H9 (cell line): ENCODE measurements around the gene RCSD1. TPM values are rescaled to one million over a fixed set of nuclear protein-coding genes. Genes with fewer than 3 reads are reported as not detected.
A peak's percentile ranks its signal among the peaks of the same experiment; 100 is the strongest.

Experiments
- DNase-seq: peaks from one replicate; pipeline ENCODE4 v3.0.0-alpha.2; 2017
- H2AFZ ChIP-seq: one replicate; pipeline ENCODE4 v1.6.1; 2013; ENCODE audit warnings: mild to moderate bottlenecking, low read length, control low read depth, moderate library complexity
- H2AK5ac ChIP-seq: 2 replicates; pipeline ENCODE4 v1.6.1; 2013; ENCODE audit warnings: low read length, control low read depth, mixed read lengths; ENCODE audit not compliant: insufficient read length
- H2BK120ac ChIP-seq: one replicate; pipeline ENCODE4 v1.6.1; 2013; ENCODE audit warnings: low read depth, mild to moderate bottlenecking, low read length, control low read depth, inconsistent platforms; ENCODE audit not compliant: poor library complexity, severe bottlenecking
- H2BK12ac ChIP-seq: 2 replicates; pipeline ENCODE4 v1.6.1; 2013; ENCODE audit warnings: low read length, control low read depth, mixed read lengths, low read depth; ENCODE audit not compliant: insufficient read length
- H2BK15ac ChIP-seq: 2 replicates; pipeline ENCODE4 v1.6.1; 2013; ENCODE audit warnings: low read depth, low read length, control low read depth
- H2BK20ac ChIP-seq: one replicate; pipeline ENCODE4 v1.6.1; 2013; ENCODE audit warnings: low read depth, mild to moderate bottlenecking, low read length, control low read depth, inconsistent platforms; ENCODE audit not compliant: poor library complexity, severe bottlenecking
- H2BK5ac ChIP-seq: 2 replicates; pipeline ENCODE4 v1.6.1; 2013; ENCODE audit warnings: low read length, control low read depth, mixed read lengths; ENCODE audit not compliant: insufficient read length
- H3K14ac ChIP-seq: 2 replicates; pipeline ENCODE4 v1.6.1; 2013; ENCODE audit warnings: low read length, control low read depth; ENCODE audit not compliant: insufficient read depth
- H3K18ac ChIP-seq: 2 replicates; pipeline ENCODE4 v1.6.1; 2013; ENCODE audit warnings: low read depth, mild to moderate bottlenecking, mixed read lengths, low read length, control low read depth; ENCODE audit not compliant: insufficient read length
- H3K23ac ChIP-seq: 2 replicates; pipeline ENCODE4 v1.6.1; 2013; ENCODE audit warnings: low read length, control low read depth, mixed read lengths, low read depth; ENCODE audit not compliant: insufficient read length
- H3K23me2 ChIP-seq: 2 replicates; pipeline ENCODE4 v1.6.1; 2013; ENCODE audit warnings: low read depth, mild to moderate bottlenecking, mixed read lengths, low read length, control low read depth; ENCODE audit not compliant: insufficient read length, poor library complexity, severe bottlenecking
- H3K27ac ChIP-seq: 2 replicates; pipeline ENCODE4 v1.5.1; 2013; ENCODE audit warnings: low read length, control low read depth, mixed read lengths, low read depth; ENCODE audit not compliant: insufficient read length
- H3K27me3 ChIP-seq: 2 replicates; pipeline ENCODE4 v1.6.1; 2013; ENCODE audit warnings: low read length, control low read depth, inconsistent platforms; ENCODE audit not compliant: insufficient read depth
- H3K4ac ChIP-seq: 2 replicates; pipeline ENCODE4 v1.6.1; 2013; ENCODE audit warnings: low read depth, mild to moderate bottlenecking, control low read depth, inconsistent platforms, low read length, moderate library complexity
- H3K4me1 ChIP-seq: 2 replicates; pipeline ENCODE4 v1.6.1; 2013; ENCODE audit warnings: low read length, control low read depth, inconsistent platforms; ENCODE audit not compliant: insufficient read depth
- H3K4me2 ChIP-seq: 2 replicates; pipeline ENCODE4 v1.6.1; 2013; ENCODE audit warnings: low read length, control low read depth, mixed read lengths; ENCODE audit not compliant: insufficient read length, insufficient read depth
- H3K56ac ChIP-seq: 2 replicates; pipeline ENCODE4 v1.6.1; 2013; ENCODE audit warnings: low read depth, mild to moderate bottlenecking, mixed read lengths, low read length, control low read depth; ENCODE audit not compliant: insufficient read length
- H3K79me1 ChIP-seq: 2 replicates; pipeline ENCODE4 v1.6.1; 2013; ENCODE audit warnings: low read depth, mild to moderate bottlenecking, moderate library complexity, low read length, control low read depth, inconsistent platforms; ENCODE audit not compliant: insufficient read depth, poor library complexity, severe bottlenecking
- H3K79me2 ChIP-seq: 2 replicates; pipeline ENCODE4 v1.6.1; 2013; ENCODE audit warnings: low read length, control low read depth, inconsistent platforms; ENCODE audit not compliant: insufficient read depth
- H3K9ac ChIP-seq: 2 replicates; pipeline ENCODE4 v1.6.1; 2013; ENCODE audit warnings: low read length, control low read depth, mixed read lengths; ENCODE audit not compliant: insufficient read length; ENCODE audit errors: extremely low read depth
- H3K9me3 ChIP-seq: one replicate; pipeline ENCODE4 v1.6.1; 2013; ENCODE audit warnings: low read depth, low read length, inconsistent platforms; ENCODE audit not compliant: control insufficient read depth
- H3T11ph ChIP-seq: one replicate; pipeline ENCODE4 v1.6.1; 2013; ENCODE audit warnings: mild to moderate bottlenecking, low read length, control low read depth, inconsistent platforms
- H4K20me1 ChIP-seq: one replicate; pipeline ENCODE4 v1.6.1; 2013; ENCODE audit not compliant: control insufficient read depth, insufficient read length, insufficient read depth
- H4K5ac ChIP-seq: 2 replicates; pipeline ENCODE4 v1.6.1; 2013; ENCODE audit warnings: low read depth, mild to moderate bottlenecking, mixed read lengths, low read length, control low read depth; ENCODE audit not compliant: insufficient read length
- H4K8ac ChIP-seq: replicated peaks from 2 replicates; pipeline ENCODE4 v1.6.1; 2013; ENCODE audit warnings: low read length, control low read depth, mixed read lengths, low read depth; ENCODE audit not compliant: insufficient read length
- H4K91ac ChIP-seq: 2 replicates; pipeline ENCODE4 v1.6.1; 2013; ENCODE audit warnings: low read depth, mild to moderate bottlenecking, moderate library complexity, mixed read lengths, low read length, control low read depth; ENCODE audit not compliant: insufficient read length
- H3K27ac Mint-ChIP-seq, 3 experiments: 2 replicates in 2 of 3; 3 replicates in 1 of 3; pipeline ENCODE4 v1.8.0; 2020 to 2021; ENCODE audit warnings: mixed read lengths in 3 of 3, mild to moderate bottlenecking in 1 of 3, moderate library complexity in 1 of 3
- H3K27me3 Mint-ChIP-seq: 2 replicates; pipeline ENCODE4 v1.8.0; 2021; ENCODE audit warnings: low read depth, mild to moderate bottlenecking, moderate library complexity, mixed read lengths
- H3K36me3 Mint-ChIP-seq, 3 experiments: 2 replicates in 2 of 3; 3 replicates in 1 of 3; pipeline ENCODE4 v1.8.0; 2020 to 2021; ENCODE audit warnings: low read depth in 3 of 3, mixed read lengths in 3 of 3; ENCODE audit not compliant: insufficient read depth in 1 of 3
- H3K4me1 Mint-ChIP-seq, 2 experiments: 2 replicates each; pipeline ENCODE4 v1.8.0; 2020; ENCODE audit warnings: mixed read lengths in 2 of 2
- H3K4me3 Mint-ChIP-seq, 2 experiments: 2 replicates in 1 of 2; 3 replicates in 1 of 2; pipeline ENCODE4 v1.8.0; 2020 to 2021; ENCODE audit warnings: mild to moderate bottlenecking in 2 of 2, mixed read lengths in 2 of 2, moderate library complexity in 1 of 2
- H3K9me3 Mint-ChIP-seq, 2 experiments: 2 replicates in 1 of 2; 3 replicates in 1 of 2; pipeline ENCODE4 v1.8.0; 2020; ENCODE audit warnings: mild to moderate bottlenecking in 2 of 2, mixed read lengths in 2 of 2, moderate library complexity in 1 of 2
- CTCF ChIP-seq: fragments of 200-600 bp; sonication (generic); conservative IDR thresholded peaks from 3 replicates; pipeline ENCODE4 v1.8.0; 2021; ENCODE audit warnings: antibody characterized with exemption, mild to moderate bottlenecking
- WGBS: extraction: QIAGEN DNeasy Blood & Tissue Kit; methylation state at CpG from one replicate; pipeline ENCODE4 v1.1.7; 2013; ENCODE audit warnings: missing lambda C conversion rate, low lambda C conversion rate, mixed read lengths; ENCODE audit not compliant: insufficient read length; ENCODE audit errors: extremely low coverage; 5-methylcytosine and 5-hydroxymethylcytosine counted together
- total RNA-seq: library from RNA; stranded (reverse); gene quantifications from 2 replicates; pipeline ENCODE4 v1.2.1, GENCODE V29; 2021

Gene RCSD1
- total RNA-seq, 1 experiment from 2014 or later: 0.13 TPM

- Histone ChIP-seq H4K5ac (no peak overlapping the region), H3K18ac (no peak overlapping the region), H4K8ac (no peak overlapping the region), H3K4me1 (0 out of 2 replicates have a peak, but pooled peaks cover under 1% of the 10 kb centered on the region), H3K4me2 (peak overlapping the region; percentile 49), H2AFZ (no peak overlapping the region), H3T11ph (no peak overlapping the region), H3K79me1 (no peaks in the 10 kb centered on the region), H3K79me2 (no peaks in the 10 kb centered on the region), H3K14ac (no peak overlapping the region), H3K23ac (no peak overlapping the region), H4K91ac (no peak overlapping the region), H2BK12ac (no peak overlapping the region), H3K23me2 (peaks cover 5% of the 10 kb centered on the region), H3K9ac (no peak overlapping the region), H3K4ac (no peak overlapping the region), H3K56ac (no peak overlapping the region), H2BK20ac (no peak overlapping the region), H4K20me1 (no peaks in the 10 kb centered on the region), H3K9me3 (no peaks in the 10 kb centered on the region), H2BK5ac (no peak overlapping the region), H3K27ac (no peak overlapping the region), H2BK15ac (no peak overlapping the region), H2AK5ac (no peak overlapping the region), H3K27me3 (no peaks in the 10 kb centered on the region; the same call in 1 of the 2 replicates), H2BK120ac (no peak overlapping the region)
- Mint-ChIP-seq H3K36me3 (peaks cover 0 to 2% (median 0%) of the 10 kb centered on the region in 3 experiments; a peak in 2 of 7 replicates), H3K27ac (no peak overlapping the region), H3K4me1 (peaks cover 23 to 36% of the 10 kb centered on the region in 2 experiments), H3K4me3 (peak overlapping the region; percentile 87 to 89), H3K9me3 (peaks cover 2 to 7% of the 10 kb centered on the region in 2 experiments; a peak in 2 of 5 replicates), H3K27me3 (peaks cover 27% of the 10 kb centered on the region)
- TF ChIP-seq CTCF: no peak
- DNase-seq: peak; percentile 59
- no CpG with 5 or more reads among the region's 31 CpGs for WGBS
Measured at GRCh38 chr1:167713330-167714081, 83.5 kb downstream of the RCSD1 start.
